Measurements from ENCODE around the gene TXNRD2.

DNA sequence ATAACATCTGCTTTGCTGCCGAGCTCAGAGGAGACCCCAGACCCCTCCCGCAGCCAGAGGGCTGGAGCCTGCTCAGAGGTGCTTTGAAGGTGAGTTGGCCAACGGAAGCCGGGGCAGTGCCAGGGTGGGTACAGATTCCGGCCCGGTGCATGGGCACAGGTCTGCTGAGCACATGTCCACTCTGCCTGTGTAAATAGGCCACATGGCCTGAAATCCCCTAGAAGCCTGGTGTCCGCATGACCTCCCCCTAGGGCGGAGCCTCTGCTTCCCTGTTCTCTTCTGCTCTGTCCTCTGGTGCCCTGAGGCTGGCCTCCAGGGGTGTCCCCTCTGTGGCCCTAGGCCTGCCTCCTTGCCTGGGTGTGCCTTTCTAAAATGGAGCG, 19.6 kb upstream of the TXNRD2 start:
- TF ChIP-seq, protein P1, sequence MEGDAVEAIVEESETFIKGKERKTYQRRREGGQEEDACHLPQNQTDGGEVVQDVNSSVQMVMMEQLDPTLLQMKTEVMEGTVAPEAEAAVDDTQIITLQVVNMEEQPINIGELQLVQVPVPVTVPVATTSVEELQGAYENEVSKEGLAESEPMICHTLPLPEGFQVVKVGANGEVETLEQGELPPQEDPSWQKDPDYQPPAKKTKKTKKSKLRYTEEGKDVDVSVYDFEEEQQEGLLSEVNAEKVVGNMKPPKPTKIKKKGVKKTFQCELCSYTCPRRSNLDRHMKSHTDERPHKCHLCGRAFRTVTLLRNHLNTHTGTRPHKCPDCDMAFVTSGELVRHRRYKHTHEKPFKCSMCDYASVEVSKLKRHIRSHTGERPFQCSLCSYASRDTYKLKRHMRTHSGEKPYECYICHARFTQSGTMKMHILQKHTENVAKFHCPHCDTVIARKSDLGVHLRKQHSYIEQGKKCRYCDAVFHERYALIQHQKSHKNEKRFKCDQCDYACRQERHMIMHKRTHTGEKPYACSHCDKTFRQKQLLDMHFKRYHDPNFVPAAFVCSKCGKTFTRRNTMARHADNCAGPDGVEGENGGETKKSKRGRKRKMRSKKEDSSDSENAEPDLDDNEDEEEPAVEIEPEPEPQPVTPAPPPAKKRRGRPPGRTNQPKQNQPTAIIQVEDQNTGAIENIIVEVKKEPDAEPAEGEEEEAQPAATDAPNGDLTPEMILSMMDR (conservative IDR thresholded peaks at IDR 0.05; ENCODE audit: low read length): no peak
- no peak for TF ChIP-seq EZH2phosphoT487 (IDR thresholded peaks at IDR 0.05; ENCODE audit: borderline replicate concordance, low read depth, low read length)

Data from OCI-LY7 (cell line).